ENCODE measurements around the gene ARMC6.

Gene ARMC6

GRCh38 chr19:19033426-19034203 is at the start of gene ARMC6, which contains the start of gene SUGP2:
TSS of gene ARMC6 (plus strand) at chr19:19033603. CDS start at chr19:19034210, 607 bp downstream.
TSS of gene SUGP2 (minus strand) at chr19:19033517. CDS start at chr19:19031071, 2,446 bp downstream.
- DNase-seq = peak; percentile 78 to 84

GRCh38 chr19:18984251-18984650 is 49.2 kb upstream of the ARMC6 start:
- no peak for DNase-seq

GRCh38 chr19:18985257-18985656 is 48.1 kb upstream of the ARMC6 start:
- peak; percentile 75 to 83 for DNase-seq

GRCh38 chr19:18987456-18987855 is 45.9 kb upstream of the ARMC6 start:
- no peak for DNase-seq

- no peak for DNase-seq
Observed at GRCh38 chr19:18989316-18989715, 44.1 kb upstream of the ARMC6 start.

GRCh38 chr19:18990128-18990708 is 43.2 kb upstream of the ARMC6 start:
- no peak for DNase-seq

- no peak for DNase-seq
Observed at GRCh38 chr19:18991006-18991405, 42.4 kb upstream of the ARMC6 start.

- DNase-seq = no peak
Observed at GRCh38 chr19:18991468-18991867, 41.9 kb upstream of the ARMC6 start.

GRCh38 chr19:18992696-18993095 is 40.7 kb upstream of the ARMC6 start:
- no peak for DNase-seq

GRCh38 chr19:18993115-18993514 is 40.3 kb upstream of the ARMC6 start:
- no peak for DNase-seq

- DNase-seq = peak; percentile 68 to 72
Observed at GRCh38 chr19:18995804-18996241, 37.6 kb upstream of the ARMC6 start.

- no peak for DNase-seq
Observed at GRCh38 chr19:18996351-18996750, 37.1 kb upstream of the ARMC6 start.

GRCh38 chr19:18996796-18997394 is 36.5 kb upstream of the ARMC6 start:
- no peak for DNase-seq

- no peak for DNase-seq
Observed at GRCh38 chr19:18998276-18998675, 35.1 kb upstream of the ARMC6 start.

GRCh38 chr19:18999016-18999758 is 34.2 kb upstream of the ARMC6 start:
- peak in 1 of 2 experiments; percentile 1 for DNase-seq

GRCh38 chr19:18999896-19000620 is 33.3 kb upstream of the ARMC6 start:
- DNase-seq = peak in 1 of 2 experiments; percentile 9

- no peak for DNase-seq
Observed at GRCh38 chr19:19004144-19004543, 29.3 kb upstream of the ARMC6 start.

- DNase-seq = no peak
Observed at GRCh38 chr19:19006213-19006612, 27.2 kb upstream of the ARMC6 start.

GRCh38 chr19:19009951-19010350 is 23.5 kb upstream of the ARMC6 start:
- no peak for DNase-seq

- no peak for DNase-seq
Observed at GRCh38 chr19:19010551-19010950, 22.9 kb upstream of the ARMC6 start.

GRCh38 chr19:19021115-19021514 is 12.3 kb upstream of the ARMC6 start:
- no peak for DNase-seq

- DNase-seq = no peak
Observed at GRCh38 chr19:19022380-19022961, 10.9 kb upstream of the ARMC6 start.
